GM23338 (cell line): ENCODE data around the gene ZNF583. TPM values are rescaled to one million over a fixed set of nuclear protein-coding genes. Genes with fewer than 3 reads are reported as not detected.

Experiments
- ATAC-seq: fragments of 200-7000 bp; cut with Tn5 transposase; 3 replicates; pipeline ENCODE4 v1.9.1; 2020
- DNase-seq: peaks from one replicate; pipeline ENCODE4 v3.0.0-alpha.2; 2015; ENCODE audit warnings: low spot score
- H2AFZ ChIP-seq: fragments of 200-600 bp; sonication (generic); 2 replicates; pipeline ENCODE4 v1.8.0; 2016; ENCODE audit warnings: antibody characterized with exemption, mild to moderate bottlenecking, moderate library complexity
- H3F3A ChIP-seq: fragments of 200-600 bp; sonication (generic); replicated peaks from 2 replicates; pipeline ENCODE4 v1.8.0; 2017; ENCODE audit warnings: antibody characterized with exemption, mixed run types, low read depth
- H3K27ac ChIP-seq: fragments of 200-600 bp; sonication (generic); 2 replicates; pipeline ENCODE4 v1.6.1; 2016; ENCODE audit warnings: low read depth
- H3K27me3 ChIP-seq: fragments of 200-600 bp; sonication (generic); 2 replicates; pipeline ENCODE4 v1.8.0; 2016; ENCODE audit warnings: mild to moderate bottlenecking, mixed run types, moderate library complexity; ENCODE audit not compliant: insufficient read depth
- H3K36me3 ChIP-seq: fragments of 200-600 bp; sonication (generic); 2 replicates; pipeline ENCODE4 v1.8.0; 2016; ENCODE audit warnings: mild to moderate bottlenecking; ENCODE audit not compliant: insufficient read depth
- H3K4me1 ChIP-seq: fragments of 200-600 bp; sonication (generic); 2 replicates; pipeline ENCODE4 v1.8.0; 2016; ENCODE audit warnings: mild to moderate bottlenecking, moderate library complexity; ENCODE audit not compliant: insufficient read depth
- H3K4me2 ChIP-seq: fragments of 200-600 bp; sonication (generic); 2 replicates; pipeline ENCODE4 v1.7.1; 2017; ENCODE audit warnings: mixed run types
- H3K4me3 ChIP-seq: fragments of 200-600 bp; sonication (generic); 2 replicates; pipeline ENCODE4 v1.6.1; 2016; ENCODE audit warnings: mixed run types
- H3K79me2 ChIP-seq: fragments of 200-600 bp; sonication (generic); replicated peaks from 2 replicates; pipeline ENCODE4 v1.8.0; 2017; ENCODE audit warnings: mild to moderate bottlenecking; ENCODE audit not compliant: insufficient read depth
- H3K9me2 ChIP-seq: fragments of 200-600 bp; sonication (generic); 2 replicates; pipeline ENCODE4 v1.8.0; 2017; ENCODE audit not compliant: insufficient read depth
- H4K20me1 ChIP-seq: fragments of 200-600 bp; sonication (generic); replicated peaks from 2 replicates; pipeline ENCODE4 v1.8.0; 2017; ENCODE audit warnings: mild to moderate bottlenecking; ENCODE audit not compliant: insufficient read depth
- H3K27ac Mint-ChIP-seq: 2 replicates; pipeline ENCODE4 v1.8.0; 2020; ENCODE audit warnings: inconsistent platforms, mild to moderate bottlenecking, moderate library complexity, mixed read lengths
- H3K27me3 Mint-ChIP-seq: 3 replicates; pipeline ENCODE4 v1.8.0; 2022; ENCODE audit warnings: low read depth, mild to moderate bottlenecking, moderate library complexity, mixed read lengths, inconsistent platforms; ENCODE audit not compliant: insufficient read depth, poor library complexity
- H3K36me3 Mint-ChIP-seq: 3 replicates; pipeline ENCODE4 v1.8.0; 2021; ENCODE audit warnings: low read depth, mild to moderate bottlenecking, inconsistent platforms, moderate library complexity, mixed read lengths
- H3K4me1 Mint-ChIP-seq: 3 replicates; pipeline ENCODE4 v1.8.0; 2020; ENCODE audit warnings: mild to moderate bottlenecking, inconsistent platforms, mixed read lengths
- H3K4me3 Mint-ChIP-seq: 3 replicates; pipeline ENCODE4 v1.8.0; 2021; ENCODE audit warnings: moderate library complexity, mild to moderate bottlenecking, inconsistent platforms, mixed read lengths
- H3K9me3 Mint-ChIP-seq: 3 replicates; pipeline ENCODE4 v1.8.0; 2020; ENCODE audit warnings: moderate library complexity, mild to moderate bottlenecking, inconsistent platforms, mixed read lengths
- CREB1 ChIP-seq: fragments of 250-450 bp; sonication (Bioruptor Pico); IDR thresholded peaks from 2 replicates; pipeline ENCODE4 v1.5.0; 2020; ENCODE audit warnings: low read depth, mild to moderate bottlenecking, moderate library complexity
- CTCF ChIP-seq, 2 experiments: fragments of 200-600 bp in 1 of 2; sonication (generic) in 1 of 2; conservative IDR thresholded peaks; 2 replicates each; pipeline versions ENCODE4 v1.5.1 to v1.6.1; 2016 to 2017; ENCODE audit warnings: antibody characterized with exemption in 2 of 2, low read depth in 2 of 2, mild to moderate bottlenecking in 2 of 2, moderate library complexity in 1 of 2
- EZH2 ChIP-seq: fragments of 200-600 bp; sonication (generic); IDR thresholded peaks from one replicate; pipeline ENCODE4 v1.8.0; 2017; ENCODE audit warnings: antibody characterized with exemption, mild to moderate bottlenecking, low read depth; ENCODE audit not compliant: unreplicated experiment
- EZH2phosphoT487 ChIP-seq: fragments of 200-600 bp; sonication (generic); IDR thresholded peaks from one replicate; pipeline ENCODE4 v1.8.1; 2018; ENCODE audit warnings: antibody characterized with exemption; ENCODE audit not compliant: unreplicated experiment
- JUNB ChIP-seq: IDR thresholded peaks from one replicate; pipeline ENCODE4 v1.6.1; 2016; ENCODE audit warnings: antibody characterized with exemption; ENCODE audit not compliant: unreplicated experiment
- NANOG ChIP-seq: IDR thresholded peaks from 2 replicates; pipeline ENCODE4 v1.6.1; 2016; ENCODE audit warnings: antibody characterized with exemption, borderline replicate concordance
- POLR2AphosphoS5 ChIP-seq: IDR thresholded peaks from 2 replicates; pipeline ENCODE4 v1.6.1; 2016; ENCODE audit warnings: antibody characterized with exemption, low read depth
- STAT1 ChIP-seq: IDR thresholded peaks from one replicate; pipeline ENCODE4 v1.6.1; 2016; ENCODE audit warnings: antibody characterized with exemption; ENCODE audit not compliant: unreplicated experiment
- ZNF114 ChIP-seq: fragments of 250-450 bp; sonication (Bioruptor Pico); IDR thresholded peaks from 2 replicates; pipeline ENCODE4 v1.5.0; 2020; ENCODE audit warnings: mild to moderate bottlenecking, moderate library complexity
- ZNF331 ChIP-seq: fragments of 250-450 bp; sonication (Bioruptor Pico); IDR thresholded peaks from 2 replicates; pipeline ENCODE4 v1.5.0; 2020; ENCODE audit warnings: low read depth, mild to moderate bottlenecking, moderate library complexity
- ZNF462 ChIP-seq: fragments of 250-450 bp; sonication (Bioruptor Pico); IDR thresholded peaks from 2 replicates; pipeline ENCODE4 v1.5.0; 2020; ENCODE audit warnings: mild to moderate bottlenecking, moderate library complexity
- polyA plus RNA-seq: library from polyadenylated mRNA; unstranded; fragments of >200 nt; fragmentation: Nextera tagmentation; extraction: Ambion mirVana; gene quantifications from 2 replicates; pipeline ENCODE4 v1.2.1, GENCODE V29; 2016
- total RNA-seq: library from RNA; depleted of rRNA; stranded (reverse); fragments of >200 nt; shearing (Covaris generic); gene quantifications from 2 replicates; pipeline ENCODE4 v1.2.3, GENCODE V29; 2014
- TF ChIP-seq, protein P1 (sequence below): IDR thresholded peaks from 2 replicates; pipeline ENCODE4 v1.6.1; 2016; ENCODE audit warnings: antibody characterized with exemption
- TF ChIP-seq, protein P2 (sequence below): IDR thresholded peaks from one replicate; pipeline ENCODE4 v1.6.1; 2018; ENCODE audit warnings: antibody characterized with exemption; ENCODE audit not compliant: unreplicated experiment

ZNF583 gene
- total and polyA plus RNA-seq, 2 experiments from 2014 or later, result 2.4 to 6.3 TPM

DNA sequence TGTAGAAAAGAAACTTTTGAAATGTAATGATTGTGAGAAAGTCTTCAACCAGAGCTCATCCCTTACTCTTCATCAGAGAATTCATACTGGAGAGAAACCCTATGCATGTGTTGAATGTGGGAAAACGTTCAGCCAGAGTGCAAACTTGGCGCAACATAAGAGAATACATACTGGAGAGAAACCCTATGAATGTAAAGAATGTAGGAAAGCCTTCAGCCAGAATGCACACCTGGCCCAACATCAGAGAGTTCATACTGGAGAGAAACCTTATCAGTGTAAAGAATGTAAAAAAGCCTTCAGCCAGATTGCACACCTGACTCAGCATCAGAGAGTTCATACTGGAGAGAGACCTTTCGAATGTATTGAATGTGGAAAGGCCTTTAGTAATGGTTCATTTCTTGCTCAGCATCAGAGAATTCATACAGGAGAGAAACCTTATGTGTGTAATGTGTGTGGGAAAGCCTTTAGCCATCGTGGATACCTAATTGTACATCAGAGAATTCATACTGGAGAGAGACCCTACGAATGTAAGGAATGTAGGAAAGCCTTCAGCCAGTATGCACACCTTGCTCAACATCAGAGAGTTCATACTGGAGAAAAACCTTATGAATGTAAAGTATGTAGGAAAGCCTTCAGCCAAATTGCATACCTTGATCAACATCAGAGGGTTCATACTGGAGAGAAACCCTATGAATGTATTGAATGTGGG, 19.3 kb downstream of the ZNF583 start:
- Mint-ChIP-seq H3K27ac (no peak overlapping the region), H3K4me3 (no peak overlapping the region), H3K9me3 (peaks cover 99% of the 10 kb centered on the region), H3K4me1 (no peaks in the 10 kb centered on the region), H3K27me3 (no peaks in the 10 kb centered on the region), H3K36me3 (peaks cover 82% of the 10 kb centered on the region)
- DNase-seq (no peak), ATAC-seq (no peak)
- H3K4me2 ChIP-seq, result no peak overlapping the region
- H3K27me3 ChIP-seq, result no peaks in the 10 kb centered on the region
- no peak overlapping the region for H3K27ac ChIP-seq
- no peaks in the 10 kb centered on the region for H3K79me2 ChIP-seq
- TF ChIP-seq NANOG (no peak), EZH2phosphoT487 (no peak), CTCF (conservative IDR thresholded peaks at IDR 0.05; ENCODE audit: low read depth in 2 of 2) (no peak), STAT1 (no peak), JUNB (no peak), ZNF114 (CRISPR knock-in tag) (no peak), ZNF462 (CRISPR knock-in tag) (no peak), POLR2AphosphoS5 (no peak), ZNF331 (no peak), CREB1 (CRISPR knock-in tag) (no peak), EZH2 (no peak)
- TF ChIP-seq, protein P1, sequence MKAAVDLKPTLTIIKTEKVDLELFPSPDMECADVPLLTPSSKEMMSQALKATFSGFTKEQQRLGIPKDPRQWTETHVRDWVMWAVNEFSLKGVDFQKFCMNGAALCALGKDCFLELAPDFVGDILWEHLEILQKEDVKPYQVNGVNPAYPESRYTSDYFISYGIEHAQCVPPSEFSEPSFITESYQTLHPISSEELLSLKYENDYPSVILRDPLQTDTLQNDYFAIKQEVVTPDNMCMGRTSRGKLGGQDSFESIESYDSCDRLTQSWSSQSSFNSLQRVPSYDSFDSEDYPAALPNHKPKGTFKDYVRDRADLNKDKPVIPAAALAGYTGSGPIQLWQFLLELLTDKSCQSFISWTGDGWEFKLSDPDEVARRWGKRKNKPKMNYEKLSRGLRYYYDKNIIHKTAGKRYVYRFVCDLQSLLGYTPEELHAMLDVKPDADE, result no peak
- TF ChIP-seq, protein P2, sequence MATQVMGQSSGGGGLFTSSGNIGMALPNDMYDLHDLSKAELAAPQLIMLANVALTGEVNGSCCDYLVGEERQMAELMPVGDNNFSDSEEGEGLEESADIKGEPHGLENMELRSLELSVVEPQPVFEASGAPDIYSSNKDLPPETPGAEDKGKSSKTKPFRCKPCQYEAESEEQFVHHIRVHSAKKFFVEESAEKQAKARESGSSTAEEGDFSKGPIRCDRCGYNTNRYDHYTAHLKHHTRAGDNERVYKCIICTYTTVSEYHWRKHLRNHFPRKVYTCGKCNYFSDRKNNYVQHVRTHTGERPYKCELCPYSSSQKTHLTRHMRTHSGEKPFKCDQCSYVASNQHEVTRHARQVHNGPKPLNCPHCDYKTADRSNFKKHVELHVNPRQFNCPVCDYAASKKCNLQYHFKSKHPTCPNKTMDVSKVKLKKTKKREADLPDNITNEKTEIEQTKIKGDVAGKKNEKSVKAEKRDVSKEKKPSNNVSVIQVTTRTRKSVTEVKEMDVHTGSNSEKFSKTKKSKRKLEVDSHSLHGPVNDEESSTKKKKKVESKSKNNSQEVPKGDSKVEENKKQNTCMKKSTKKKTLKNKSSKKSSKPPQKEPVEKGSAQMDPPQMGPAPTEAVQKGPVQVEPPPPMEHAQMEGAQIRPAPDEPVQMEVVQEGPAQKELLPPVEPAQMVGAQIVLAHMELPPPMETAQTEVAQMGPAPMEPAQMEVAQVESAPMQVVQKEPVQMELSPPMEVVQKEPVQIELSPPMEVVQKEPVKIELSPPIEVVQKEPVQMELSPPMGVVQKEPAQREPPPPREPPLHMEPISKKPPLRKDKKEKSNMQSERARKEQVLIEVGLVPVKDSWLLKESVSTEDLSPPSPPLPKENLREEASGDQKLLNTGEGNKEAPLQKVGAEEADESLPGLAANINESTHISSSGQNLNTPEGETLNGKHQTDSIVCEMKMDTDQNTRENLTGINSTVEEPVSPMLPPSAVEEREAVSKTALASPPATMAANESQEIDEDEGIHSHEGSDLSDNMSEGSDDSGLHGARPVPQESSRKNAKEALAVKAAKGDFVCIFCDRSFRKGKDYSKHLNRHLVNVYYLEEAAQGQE, result no peak
- no peaks in the 10 kb centered on the region for H4K20me1 ChIP-seq
- H3K4me3 ChIP-seq, result peak overlapping the region; percentile 17; the same call in 1 of the 2 replicates
- H3K4me1 ChIP-seq, result no peaks in the 10 kb centered on the region
- no peaks in the 10 kb centered on the region for H3F3A ChIP-seq
- no peaks in the 10 kb centered on the region for H3K9me2 ChIP-seq
- no peak overlapping the region for H2AFZ ChIP-seq
- peaks cover 55% of the 10 kb centered on the region for H3K36me3 ChIP-seq
